Embryonic facial prominence (tissue), 1 donor: Measurements from ENCODE around the gene RPL38.

ENCODE experiments used
- DNase-seq: peaks from one replicate; pipeline ENCODE4 v3.0.0-alpha.2; 2016; ENCODE audit errors: extremely low spot score

RPL38 gene

GRCh38 chr17:74210191-74211140, 7.0 kb downstream of the RPL38 start:
- no peak for DNase-seq

GRCh38 chr17:74211141-74211911, 7.8 kb downstream of the RPL38 start:
- DNase-seq, result no peak

- no peak for DNase-seq
Observed at GRCh38 chr17:74211912-74212208, 8.4 kb downstream of the RPL38 start.

- no peak for DNase-seq
Observed at GRCh38 chr17:74212209-74212912, 8.9 kb downstream of the RPL38 start.

- peak; percentile 81 for DNase-seq
Observed at GRCh38 chr17:74212913-74213791, 9.7 kb downstream of the RPL38 start, which contains the start of gene TTYH2. TSS of gene TTYH2 (plus strand) at chr17:74213571. CDS start at chr17:74213588, 17 bp downstream.

DNA sequence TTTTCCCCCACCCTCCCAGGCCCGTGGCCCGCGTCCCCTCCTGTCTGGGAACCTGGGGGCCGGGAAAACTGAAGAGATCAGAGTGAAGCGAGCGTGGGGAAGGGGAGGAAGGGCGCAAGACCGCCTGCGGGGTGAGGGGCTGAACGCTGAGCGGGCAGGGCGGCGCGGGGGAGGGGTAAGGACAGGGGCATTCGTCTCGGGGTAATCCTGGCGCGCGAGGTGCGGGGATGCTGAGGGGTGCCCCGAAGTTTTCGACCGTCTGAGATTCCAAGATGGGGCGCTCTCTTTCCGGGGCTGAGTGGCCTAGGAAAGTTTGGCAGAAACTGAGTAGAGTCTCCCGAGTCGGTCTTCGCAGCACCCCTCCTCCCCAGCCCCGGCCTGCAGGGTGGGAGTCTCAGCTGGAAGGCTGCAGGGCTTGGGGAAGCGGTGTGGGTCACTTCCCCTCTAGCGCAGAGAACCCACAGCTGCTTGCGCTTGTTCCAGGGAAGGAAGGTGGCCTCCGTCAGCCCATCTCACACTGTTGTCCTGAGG, 10.4 kb downstream of the RPL38 start:
- DNase-seq, result no peak

GRCh38 chr17:74214484-74215341, 11.2 kb downstream of the RPL38 start:
- DNase-seq, result no peak

- DNase-seq, result no peak
Observed at GRCh38 chr17:74215342-74215727, 11.9 kb downstream of the RPL38 start.

DNA sequence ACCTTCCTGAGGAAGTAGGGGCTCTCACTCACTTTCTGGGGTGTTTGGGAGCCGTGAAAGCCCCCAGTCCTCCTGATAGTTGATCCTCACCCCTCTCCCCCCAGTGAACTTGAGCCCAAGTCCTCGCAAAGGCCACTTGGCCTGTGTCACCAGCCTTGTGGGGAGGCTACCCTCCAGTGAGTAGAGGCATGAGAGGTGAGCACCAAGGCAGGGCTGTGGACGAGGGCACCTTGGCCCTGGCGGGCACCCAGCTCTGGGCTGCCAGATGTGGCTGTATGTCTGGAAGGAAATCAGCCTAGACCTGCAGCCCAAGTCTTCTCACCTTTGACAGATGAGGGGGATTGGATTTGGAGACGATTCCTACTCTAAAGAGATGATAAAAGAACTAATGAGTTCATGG, 13.0 kb downstream of the RPL38 start:
- DNase-seq, result no peak

- DNase-seq, result no peak
Observed at GRCh38 chr17:74217037-74217730, 13.7 kb downstream of the RPL38 start.

DNA sequence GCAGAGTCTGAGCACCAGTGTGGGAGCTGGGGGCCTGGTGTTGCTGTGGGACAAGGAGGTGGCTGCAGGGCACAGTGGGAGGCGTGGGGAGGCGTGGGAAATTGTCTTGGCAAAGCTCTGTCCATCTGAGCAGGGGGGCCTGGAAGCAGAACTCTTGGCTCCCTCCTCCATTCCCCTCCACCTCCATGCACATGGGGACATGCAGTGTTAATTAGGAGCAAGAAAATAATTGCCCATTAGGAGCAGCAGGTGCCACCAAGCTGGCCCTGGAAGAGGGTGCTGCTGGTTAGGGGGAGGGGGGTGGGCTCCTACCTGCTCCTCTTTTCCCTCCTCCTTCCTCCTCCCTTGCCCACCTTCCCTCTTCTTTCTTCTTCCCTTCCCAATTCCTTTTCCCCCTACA, 14.4 kb downstream of the RPL38 start:
- DNase-seq, result no peak

GRCh38 chr17:74218436-74218835, 15.0 kb downstream of the RPL38 start:
- no peak for DNase-seq

DNA sequence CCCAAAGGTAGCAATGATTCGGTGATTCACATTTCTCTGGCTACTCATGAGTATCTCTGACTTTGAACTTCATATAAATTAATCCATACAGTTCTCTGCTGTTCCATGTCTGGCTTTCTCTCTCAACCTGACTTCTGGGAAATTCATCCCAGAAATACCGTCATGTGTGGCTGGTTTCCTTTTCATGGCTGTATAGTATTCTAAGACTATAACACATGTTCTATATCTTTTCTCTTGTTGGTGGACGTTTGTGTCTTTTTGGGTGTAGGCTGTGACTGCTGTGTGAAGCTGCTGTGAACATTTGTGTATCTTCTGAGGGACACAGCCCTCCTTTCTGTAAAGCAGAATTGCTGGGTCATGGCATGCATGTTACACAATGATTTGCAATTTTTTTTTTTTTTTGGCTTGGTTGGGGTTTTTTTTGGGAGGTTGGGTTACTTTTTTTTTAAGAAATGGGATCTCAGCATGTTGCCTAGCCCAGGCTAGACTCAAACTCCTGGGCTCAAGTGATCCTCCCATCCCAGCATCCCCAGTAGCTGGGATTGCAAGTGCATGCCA, 16.2 kb downstream of the RPL38 start:
- DNase-seq, result no peak

DNA sequence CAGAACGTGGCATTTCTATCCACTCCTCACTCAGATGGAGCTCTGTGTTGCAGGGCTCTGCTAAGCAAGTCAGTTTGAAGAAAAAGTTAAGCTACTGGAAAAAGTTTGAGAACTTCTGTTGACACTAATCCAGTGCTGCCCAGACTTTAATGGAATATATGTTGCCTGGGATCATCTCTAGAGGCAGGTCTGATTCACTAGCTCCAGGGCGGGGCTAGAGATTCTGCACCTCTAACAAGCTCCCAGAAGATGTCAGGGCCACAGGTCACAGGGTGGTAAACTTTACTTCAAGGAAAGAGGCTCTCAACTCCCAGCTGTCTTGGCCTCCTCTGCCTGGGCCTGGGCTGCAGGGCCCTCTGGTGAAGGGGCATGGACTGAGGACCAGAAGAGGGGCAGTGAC, 16.7 kb downstream of the RPL38 start:
- DNase-seq, result no peak

DNA sequence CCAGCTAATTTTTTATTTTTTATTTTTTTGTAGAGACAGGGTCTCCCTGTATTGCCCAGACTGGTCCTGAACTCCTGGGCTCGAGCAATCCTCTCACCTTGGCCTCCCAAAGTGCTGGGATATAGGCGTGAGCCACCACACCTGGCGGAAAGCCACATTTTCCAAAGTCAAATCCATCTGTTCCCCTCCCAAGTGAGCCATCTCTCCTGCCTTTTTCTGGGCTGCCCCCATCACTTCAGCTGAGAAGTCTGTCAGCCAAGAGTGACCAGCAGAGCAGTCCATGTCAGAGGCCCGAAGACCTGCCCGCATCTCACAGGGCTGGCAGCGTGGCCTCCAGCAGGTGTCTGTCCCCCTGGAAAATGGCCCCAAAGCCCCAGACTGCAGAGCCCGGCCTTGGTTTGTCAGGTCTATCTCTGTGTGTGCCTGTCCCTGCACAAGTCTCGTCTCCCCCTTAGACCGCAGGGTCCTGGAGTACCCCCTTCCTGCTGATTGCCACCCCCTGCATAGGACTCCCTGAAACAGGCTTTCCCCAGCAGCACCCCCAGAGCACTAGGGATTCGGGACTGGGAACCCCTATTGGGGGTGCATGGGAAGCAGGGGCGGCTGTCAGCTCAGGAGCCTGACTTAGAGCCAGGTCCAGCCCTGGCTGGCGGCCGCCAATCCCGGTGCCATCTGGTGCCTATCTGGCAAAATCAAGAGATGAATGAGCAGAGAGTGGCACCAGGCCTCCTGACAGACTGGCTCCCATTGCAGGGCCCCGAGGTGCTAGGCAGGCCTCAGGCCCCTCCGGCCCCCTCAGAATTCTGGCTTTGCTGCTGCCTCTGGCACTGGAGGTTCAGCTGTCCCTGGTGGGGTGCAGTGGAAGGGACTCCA, 17.7 kb downstream of the RPL38 start:
- no peak for DNase-seq

- DNase-seq, result no peak
Observed at GRCh38 chr17:74222399-74222798, 18.9 kb downstream of the RPL38 start.

DNA sequence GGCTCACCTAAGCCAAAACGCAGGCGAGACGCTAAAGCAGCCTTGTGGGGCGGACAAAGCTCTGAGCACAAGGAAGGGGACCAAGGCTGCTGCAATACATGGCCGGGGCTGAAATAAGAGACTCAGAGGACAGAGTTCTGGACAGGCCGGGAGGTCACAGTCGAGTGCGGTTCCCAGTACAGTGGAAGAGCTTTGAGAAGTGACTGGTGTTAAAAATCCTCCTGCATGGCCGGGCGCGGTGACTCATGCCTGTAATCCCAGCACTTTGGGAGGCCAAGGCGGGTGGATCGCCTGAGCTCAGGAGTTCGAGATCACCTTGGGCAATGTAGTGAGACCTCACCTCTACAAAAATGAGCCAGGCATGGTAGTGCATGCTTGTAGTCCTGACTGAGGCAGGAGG, 20.4 kb downstream of the RPL38 start:
- no peak for DNase-seq
